GM19240 (cell line): Measurements from ENCODE around the gene SLC9A3.

Experiments used
- DNase-seq: peaks from one replicate; pipeline ENCODE4 v3.0.0; 2011; ENCODE audit warnings: low spot score; ENCODE audit not compliant: insufficient read length

The SLC9A3 gene

DNA sequence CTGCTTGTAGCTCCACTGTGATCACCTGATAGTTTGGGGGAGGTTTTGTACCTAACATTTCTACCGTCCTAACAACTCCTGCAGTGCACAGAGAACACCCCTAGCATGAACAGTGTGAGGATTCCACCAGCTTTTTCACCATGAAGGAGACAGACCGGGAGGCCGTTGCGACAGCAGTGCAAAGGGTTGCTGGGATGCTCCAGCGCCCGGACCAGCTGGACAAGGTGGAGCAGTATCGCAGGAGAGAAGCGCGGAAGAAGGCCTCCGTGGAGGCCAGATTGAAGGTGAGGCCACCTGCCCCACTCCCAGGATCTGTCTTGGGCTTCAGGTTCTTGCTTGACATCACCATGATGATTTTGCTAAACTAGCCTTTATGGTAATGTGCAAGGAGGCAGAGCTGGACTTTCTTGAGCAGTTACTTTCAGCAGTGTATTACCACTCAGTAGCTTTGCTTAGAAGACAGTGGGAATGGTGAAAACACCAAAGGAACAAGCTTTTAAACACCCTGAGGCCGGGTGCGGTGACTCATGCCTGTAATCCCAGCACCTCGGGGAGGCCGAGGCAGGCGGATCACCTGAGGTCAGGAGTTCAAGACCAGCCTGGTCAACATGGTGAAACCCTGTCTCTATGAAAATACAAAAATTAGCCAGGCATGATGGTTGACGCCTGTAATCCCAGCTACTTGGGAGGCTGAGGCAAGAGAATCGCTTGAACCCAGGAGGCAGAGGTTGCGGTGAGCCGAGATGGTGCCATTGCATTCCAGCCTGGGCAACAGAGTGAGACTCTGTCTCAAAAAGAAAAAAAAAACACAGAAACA is 78.0 kb downstream of the SLC9A3 start:
- no peak for DNase-seq

DNA sequence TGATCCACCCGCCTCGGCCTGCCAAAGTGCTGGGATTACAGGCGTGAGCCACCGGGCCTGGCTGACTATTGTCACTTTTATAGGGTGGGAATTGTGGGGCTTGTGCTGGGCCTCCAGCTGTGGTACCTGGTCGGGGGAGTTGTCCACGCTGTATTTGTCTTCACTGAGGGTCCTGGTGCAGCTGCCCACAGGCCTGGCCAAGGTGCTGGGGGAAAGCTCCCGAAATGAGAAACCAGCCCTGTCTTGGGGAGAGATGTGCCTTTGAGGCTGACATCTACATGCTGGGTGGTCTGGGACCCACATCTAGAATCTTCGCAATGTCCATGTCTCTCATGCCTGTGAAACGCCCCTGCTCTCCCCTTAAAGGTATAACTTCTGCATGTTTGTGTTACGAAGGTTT is 78.7 kb downstream of the SLC9A3 start:
- DNase-seq: no peak

DNA sequence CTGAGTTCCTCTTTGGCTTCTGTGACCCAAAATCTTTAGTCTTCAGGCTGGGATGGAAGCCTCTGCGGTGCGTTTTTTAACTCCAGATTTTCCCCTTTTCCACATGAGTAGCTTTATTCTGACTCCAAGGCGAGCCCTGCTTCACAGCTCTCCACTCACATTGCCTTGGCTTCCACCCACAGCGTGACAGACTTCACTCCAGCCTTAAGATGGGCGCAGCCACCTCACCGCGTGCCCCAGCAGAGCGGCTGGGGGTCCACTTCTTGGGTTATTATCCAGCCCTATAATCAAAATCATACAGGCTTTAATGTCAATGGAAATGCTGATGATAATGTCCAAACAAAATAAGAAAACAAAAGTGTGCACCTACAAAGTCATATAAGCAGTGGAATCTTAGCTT is 80.0 kb downstream of the SLC9A3 start:
- no peak for DNase-seq

DNA sequence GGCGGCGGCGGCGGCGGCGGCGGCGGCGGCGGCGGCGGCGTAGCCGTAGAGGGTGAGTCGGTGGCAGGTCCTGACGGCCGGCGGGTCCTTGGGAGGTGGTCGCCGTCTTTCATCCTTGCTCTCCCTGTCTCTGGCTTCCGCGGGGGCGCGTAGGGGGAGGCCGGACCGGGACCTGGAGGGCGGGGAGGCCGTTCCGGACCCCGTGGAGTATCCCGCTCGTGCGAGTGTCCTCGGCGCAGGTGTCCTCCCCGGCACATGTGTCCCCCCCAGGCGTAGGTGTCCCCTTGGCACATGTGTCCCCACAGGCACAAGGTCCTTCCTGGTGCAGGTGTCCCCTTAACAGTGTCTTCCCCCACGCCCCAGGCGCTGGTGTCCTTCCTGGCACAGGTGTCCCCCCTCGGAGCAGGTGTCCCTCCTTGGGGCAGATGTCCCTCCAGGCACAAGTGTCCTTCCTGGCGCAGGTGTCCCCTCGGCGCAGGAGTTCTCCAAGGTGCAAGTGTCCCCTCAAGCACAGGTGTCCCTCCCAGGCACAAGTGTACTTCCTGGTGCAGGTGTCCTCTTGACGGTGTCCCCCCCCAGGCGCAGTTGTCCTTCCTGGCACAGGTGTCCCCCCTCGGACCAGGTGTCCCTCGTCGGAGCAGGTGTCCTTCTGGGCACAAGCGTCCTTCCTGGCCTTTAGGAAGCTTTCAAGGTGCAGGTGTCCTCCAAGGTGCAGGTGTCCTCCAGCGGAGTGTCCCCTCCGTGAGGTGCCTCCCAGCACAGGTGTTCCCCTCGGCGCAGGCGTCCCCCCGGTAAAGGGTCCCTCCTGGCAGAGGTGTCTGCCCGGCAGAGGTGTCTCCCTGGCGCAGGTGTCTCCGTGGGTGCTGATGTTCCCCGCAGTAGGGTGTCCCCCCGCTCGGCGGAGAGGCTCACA is 80.8 kb downstream of the SLC9A3 start:
- DNase-seq: peak; percentile 35

DNA sequence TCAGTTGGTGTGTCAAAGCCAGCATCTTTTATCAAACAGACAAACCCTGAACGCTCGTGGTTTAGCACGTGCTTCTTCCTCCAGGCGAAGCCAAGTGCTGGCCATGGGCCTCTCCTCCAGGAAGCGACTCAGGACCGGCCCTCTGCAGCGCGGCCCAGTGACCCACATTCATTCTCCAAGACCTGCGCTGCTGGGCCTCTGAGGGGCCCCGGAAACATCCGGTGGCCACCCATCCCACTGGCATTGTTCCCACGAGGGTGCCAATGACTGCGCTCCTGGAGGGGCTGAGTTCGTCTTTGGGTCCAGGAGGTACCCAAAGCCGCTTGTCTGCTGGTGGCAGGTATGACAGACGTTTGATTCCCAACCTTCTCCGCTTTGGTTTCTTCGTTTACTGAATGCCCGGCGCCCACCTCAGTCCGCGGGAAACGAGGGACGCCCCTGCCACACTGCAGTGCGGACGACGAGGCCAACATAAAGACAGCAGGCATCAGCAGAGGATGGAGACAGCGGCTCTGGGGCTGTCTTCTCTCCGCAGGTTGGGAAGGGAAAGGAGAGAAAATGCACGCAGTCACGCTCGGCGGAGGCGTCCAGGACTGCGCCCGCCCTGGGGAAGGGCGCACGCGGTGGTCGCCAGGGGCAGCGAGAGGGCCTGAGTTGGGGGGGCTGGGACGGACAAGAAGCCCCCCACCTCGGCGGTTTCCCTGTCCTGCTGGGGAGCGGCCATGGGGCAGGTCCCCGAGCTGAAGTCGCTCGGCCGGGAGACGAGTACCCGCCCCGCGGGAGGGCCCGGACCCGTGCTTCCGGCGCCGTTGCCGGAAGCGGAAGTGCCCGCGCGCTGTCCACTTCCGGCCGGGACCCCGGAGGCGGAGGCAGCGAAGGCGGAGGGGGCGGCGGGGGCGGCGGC is 81.7 kb downstream of the SLC9A3 start, which contains the start of gene EXOC3:
EXOC3 (plus strand) TSS at position 842 of the 904 bp plus-strand sequence. CDS start 3,030 bp downstream, outside the sequence.
- DNase-seq: peak; percentile 98

DNA sequence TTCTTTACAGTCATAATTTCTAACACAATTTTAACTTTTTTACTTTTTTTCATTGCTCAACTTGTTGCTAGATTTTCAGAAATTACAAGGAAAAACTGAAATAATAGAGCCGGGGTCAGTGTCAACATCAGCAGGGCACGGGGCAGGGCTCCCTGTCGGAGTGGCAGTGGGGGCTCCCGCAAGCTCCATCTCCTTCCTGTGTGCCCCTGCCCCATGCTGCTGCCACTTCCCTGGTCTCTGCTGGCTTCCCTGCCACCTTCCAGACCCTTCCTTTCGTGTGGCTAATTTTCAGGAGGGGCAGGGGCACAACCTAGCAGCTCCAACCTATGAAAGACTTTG is 82.3 kb downstream of the SLC9A3 start:
- no peak for DNase-seq

GRCh38 chr5:440401-441201 is 83.6 kb downstream of the SLC9A3 start:
- no peak for DNase-seq

DNA sequence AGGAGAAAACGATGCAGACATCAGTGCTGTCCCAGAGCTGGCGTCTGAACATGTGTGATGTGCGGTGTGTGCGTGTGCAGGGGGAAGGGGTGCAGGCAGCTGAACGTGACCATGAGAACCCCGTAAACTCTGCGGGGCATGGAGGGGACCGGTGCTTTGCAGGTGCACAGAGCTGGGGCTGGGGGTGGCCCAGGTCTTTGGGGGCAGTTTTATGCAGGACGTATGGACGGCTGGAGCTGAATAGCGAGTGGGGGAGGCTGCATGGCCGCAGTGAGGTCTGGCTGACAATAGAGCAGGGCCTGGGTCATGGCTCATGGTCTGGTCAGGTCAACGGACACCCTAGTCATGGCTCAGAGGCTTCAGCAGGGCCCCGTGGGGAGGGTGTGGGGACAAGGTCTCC is 84.6 kb downstream of the SLC9A3 start:
- DNase-seq: no peak

- DNase-seq: no peak
Measured at GRCh38 chr5:439181-439580, 85.1 kb downstream of the SLC9A3 start.

- no peak for DNase-seq
Measured at GRCh38 chr5:438481-438981, 85.7 kb downstream of the SLC9A3 start.

DNA sequence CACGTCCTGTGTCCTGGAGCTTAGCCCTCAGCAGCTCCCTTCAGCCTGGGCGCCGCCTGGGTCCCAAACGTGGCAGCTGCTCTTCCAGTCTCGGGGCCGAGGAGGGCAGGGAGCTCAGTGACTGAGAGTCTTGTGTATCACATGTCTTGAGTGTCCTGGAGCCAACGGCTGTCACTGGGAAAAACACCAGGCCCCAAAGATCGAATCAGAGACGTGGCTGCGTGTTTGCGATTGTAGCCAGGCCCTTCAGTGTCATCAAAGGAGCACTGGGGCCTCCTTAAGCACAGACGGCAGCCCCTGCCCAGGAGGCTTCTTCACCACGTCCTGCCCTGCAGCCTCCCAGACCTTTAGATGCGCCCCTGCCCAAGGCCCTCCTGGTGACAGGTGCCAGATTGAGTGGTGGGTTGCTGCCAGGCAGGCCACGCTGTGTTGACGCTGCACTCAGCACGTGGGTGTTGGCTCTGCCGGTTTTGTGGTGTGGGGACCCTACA is 86.9 kb downstream of the SLC9A3 start:
- no peak for DNase-seq

GRCh38 chr5:436641-436975 is 87.6 kb downstream of the SLC9A3 start:
- DNase-seq: no peak

GRCh38 chr5:435961-436640 is 88.1 kb downstream of the SLC9A3 start:
- DNase-seq: no peak

GRCh38 chr5:435156-435790 is 89.0 kb downstream of the SLC9A3 start:
- no peak for DNase-seq

GRCh38 chr5:434443-435146 is 89.7 kb downstream of the SLC9A3 start:
- no peak for DNase-seq

- no peak for DNase-seq
Measured at GRCh38 chr5:433836-434235, 90.4 kb downstream of the SLC9A3 start.

GRCh38 chr5:432928-433791 is 91.1 kb downstream of the SLC9A3 start:
- DNase-seq: no peak
